ENCODE results near the gene PIK3R6. TPM values are rescaled to one million over a fixed set of nuclear protein-coding genes. Genes with fewer than 3 reads are reported as not detected.

PIK3R6 gene
- total and polyA plus RNA-seq, 2 of the 13 experiments (the other 11 are each of a cell fraction or from before 2014, with no cell fraction given): not detected

GRCh38 chr17:8782176-8782575, 85.3 kb downstream of the PIK3R6 start (continued):
- TF ChIP-seq THAP9 (CRISPR knock-in tag; IDR thresholded peaks at IDR 0.05; ENCODE audit: borderline replicate concordance) (no peak), ETV6 (CRISPR knock-in tag; conservative IDR thresholded peaks at IDR 0.05) (no peak), SNAPC2 (CRISPR knock-in tag; IDR thresholded peaks at IDR 0.05) (no peak), TCF12 (IDR thresholded peaks at IDR 0.05) (no peak), TCF12 (CRISPR knock-in tag; IDR thresholded peaks at IDR 0.05) (no peak), HNF1A (IDR thresholded peaks at IDR 0.05; ENCODE audit: low read depth) (no peak), HNF1A (CRISPR knock-in tag; IDR thresholded peaks at IDR 0.05; ENCODE audit: borderline replicate concordance) (no peak), GPN1 (CRISPR knock-in tag; IDR thresholded peaks at IDR 0.05; ENCODE audit: borderline replicate concordance) (no peak)

Data from HepG2 (cell line).